Measurements from ENCODE around the gene FBXL12.
"Not testable (repeated sequence)": the region's sequence is repeated elsewhere in the genome, so short reads cannot be mapped to it uniquely, and the experiment has no call there.

Gene FBXL12

DNA sequence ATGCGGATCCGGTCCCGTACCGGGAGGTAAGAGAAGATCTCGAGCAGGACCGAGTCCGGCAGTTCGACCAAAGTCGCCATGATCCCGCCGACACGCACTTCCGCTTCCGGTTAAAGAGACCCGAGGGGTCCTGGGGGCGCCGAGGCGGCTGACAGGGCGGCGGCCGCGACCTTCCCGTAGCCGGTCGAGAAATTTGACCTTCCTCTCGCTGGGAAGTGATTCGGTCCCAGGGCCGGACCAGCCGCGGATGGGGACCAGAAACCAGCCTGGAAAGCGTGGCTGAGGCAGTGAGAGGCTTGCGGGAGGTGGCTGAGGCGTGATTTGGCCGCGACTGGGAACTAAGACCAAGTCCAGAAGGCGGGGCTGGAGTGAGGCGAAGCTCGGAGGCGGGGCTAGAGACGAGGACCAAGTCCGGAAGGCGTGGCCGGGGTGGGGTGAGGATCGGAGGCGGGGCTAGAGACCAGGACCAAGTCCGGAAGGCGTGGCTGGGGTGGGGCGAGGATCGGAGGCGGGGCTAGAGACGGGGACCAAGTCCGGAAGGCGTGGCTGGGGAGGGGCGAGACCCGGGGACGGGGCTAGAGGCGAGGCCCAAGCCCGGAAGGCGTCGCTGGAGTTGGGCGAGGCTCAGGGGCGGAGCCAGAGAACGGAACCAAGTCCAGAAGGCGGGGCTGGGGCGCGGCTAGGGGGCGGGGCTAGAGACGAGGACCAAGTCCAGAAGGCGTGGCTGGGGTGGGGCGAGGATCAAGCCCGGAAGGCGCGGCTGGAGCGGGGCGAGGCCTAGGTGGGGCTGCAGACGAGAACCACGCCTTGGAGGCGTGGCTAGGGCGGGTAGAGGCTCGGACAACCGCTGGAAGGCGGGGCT is at the start of gene FBXL12:
Gene FBXL12, minus strand, starts transcription at position 346 of the 862 bp plus-strand sequence. Its CDS starts 266 bp downstream, at position 80.
- peak; percentile 100 for DNase-seq

DNA sequence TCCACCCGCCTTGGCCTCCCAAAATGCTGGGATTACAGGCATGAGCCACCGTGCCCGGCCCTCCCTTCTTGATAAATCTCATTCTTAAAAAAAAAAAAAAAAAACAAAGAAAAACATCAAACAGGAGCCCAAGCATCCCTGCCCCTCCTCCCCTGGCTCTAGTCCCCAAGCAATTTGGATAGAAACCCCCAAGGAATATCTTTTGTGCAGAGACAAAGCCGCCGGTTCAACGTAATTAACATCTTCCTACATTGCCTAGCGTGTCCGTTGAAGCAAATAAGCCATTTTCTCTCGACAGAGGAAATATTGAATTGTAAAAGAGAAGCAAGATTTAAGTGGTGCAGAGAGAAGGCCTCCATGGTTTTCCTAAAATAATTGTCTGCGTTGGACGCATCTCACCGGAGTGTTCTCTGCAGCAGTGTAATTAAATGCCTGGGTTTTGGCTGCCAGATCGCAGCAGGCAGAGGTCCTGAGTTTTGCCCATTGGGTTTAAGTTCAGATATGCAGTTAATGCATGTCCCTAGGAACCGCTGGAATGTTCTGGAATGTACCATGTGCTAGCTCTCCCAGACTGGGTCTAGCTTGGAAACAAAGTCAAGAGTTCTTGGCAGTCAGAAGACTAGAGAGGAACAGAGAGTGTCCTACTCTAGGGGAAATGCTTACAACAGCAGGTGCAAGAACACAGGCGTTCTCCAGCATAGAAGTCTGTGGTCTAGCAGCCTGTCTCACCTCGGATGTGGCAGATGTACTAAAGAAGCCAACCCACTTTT is 47.0 kb upstream of the FBXL12 start:
- peak; percentile 69 for DNase-seq

DNA sequence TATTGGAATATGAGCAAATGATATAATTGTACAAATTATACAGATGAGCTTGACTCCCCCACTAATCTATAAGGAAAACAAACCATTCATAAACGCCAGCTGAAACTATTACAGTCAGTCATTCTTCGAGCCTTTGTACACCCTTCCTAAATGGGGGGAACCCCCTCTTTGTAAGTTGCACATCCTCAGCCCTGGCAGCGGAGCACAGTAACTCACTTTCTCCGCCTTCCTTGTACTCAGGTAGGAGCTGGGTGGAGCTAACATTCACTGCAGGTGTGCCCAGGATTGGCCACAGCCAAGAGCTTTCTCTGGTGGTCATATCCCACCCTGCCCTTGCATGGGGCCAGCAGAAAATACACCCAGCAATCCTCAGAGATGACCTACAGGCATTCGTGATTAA is 44.9 kb upstream of the FBXL12 start:
- peak; percentile 62 for DNase-seq

- DNase-seq: peak; percentile 55
Observed at GRCh38 chr19:9862938-9863337, 44.1 kb upstream of the FBXL12 start.

GRCh38 chr19:9861503-9861902 is 42.6 kb upstream of the FBXL12 start:
- no peak for DNase-seq

DNA sequence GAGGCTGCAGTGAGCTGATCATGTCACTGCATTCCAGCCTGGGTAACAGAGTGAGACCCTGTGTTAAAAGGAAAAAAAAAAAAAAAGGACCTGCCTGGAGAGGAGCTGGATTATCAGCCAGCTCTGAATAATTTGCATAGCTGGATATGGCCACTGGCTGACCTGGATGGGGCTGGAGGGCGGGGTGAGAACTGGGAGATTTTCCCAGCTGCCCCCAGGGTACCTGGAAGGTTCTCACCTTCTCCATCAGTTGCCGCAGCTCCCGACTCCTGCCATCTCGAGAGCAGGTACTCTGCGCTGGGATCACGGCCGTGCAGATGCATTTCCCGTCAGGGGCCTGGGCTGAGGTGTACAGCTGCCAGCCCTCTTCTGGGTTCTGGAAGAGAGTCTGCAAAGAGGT is 41.5 kb upstream of the FBXL12 start:
- DNase-seq: no peak

DNA sequence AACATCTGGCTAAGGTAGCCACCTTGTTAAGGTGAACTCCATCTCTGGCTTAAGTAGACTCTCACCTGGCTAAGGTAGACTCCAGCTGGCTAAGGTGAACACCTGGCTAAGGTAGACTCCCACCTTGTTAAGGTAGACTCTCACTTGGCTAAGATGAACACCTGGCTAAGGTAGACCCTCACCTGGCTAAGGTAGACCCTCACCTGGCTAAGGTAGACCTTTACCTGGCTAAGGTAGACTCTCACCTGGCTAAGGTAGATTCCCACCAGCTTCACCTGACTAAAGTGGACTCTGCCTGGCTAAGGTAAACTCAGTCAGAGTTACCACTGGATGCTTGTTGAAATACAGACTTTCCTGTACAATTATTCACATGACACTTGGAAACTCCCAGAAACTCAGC is 39.9 kb upstream of the FBXL12 start:
- DNase-seq: no peak

DNA sequence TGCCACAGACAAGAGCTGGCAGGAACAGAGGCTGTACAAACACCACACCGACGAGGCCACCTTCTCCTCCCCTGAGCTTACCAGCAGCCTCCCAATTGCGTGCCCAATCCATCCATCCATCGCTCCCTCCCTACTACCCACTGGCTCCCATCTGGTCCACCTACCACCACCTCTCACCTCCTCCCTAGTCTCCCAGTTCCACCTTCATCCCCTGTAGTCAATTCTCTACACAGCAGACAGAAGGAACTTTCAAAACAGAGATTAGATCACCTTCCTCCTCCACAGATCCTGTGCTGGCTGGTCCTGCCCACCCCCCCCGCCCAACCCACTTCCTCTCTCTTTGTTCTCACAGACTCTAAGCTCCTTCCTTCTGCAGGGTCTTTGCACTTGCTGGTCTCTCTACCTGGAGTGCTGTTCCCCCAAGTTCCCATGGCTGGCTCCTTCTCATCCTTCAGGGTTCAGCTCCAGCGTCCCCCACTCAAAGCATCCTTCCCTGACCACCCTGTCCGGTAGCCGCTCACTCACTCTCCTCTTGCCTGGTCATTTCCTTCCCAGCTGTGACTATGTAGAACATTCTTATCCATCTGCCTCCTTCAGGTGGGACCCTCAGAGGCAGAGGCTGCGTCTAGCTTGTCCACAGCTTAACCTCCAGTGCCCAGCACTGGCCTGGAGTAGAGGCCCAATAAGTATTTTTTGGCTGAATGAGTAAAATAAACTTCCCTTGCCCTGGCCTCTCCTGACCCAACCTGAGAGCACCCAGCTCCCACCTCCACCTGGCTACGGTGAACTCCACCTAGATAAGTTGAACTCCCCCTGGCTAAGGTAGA is 39.3 kb upstream of the FBXL12 start:
- peak; percentile 79 for DNase-seq

DNA sequence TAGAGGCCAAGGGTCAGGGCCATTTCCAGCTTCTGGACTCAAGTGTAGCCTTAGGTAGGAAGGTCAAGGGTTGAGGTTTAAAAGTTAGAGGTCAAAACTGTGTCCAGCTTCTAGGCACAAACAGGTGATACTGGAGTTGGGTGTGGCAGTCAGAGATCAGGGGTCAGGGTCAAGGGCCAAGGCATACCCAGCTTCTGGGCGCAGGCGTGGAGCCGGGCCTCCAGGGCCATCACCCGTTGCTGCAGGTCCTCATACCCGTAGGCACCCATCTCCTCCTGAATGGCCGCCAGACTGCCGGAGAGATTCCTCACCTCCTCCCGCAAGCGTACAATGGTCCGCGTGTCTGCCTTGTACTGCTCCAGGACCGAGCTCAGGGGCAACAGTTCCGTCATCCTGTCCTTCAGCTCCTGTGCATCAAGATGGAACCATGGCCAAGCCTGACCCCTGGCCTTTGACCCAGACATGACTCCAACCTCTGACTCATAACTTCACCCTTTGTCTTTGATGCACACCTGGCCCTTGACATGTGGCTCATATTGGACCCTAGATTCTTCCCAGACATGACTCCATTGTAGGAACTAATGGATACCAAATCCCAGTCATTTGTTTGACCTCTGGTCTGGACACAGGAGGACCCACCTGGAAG is 38.3 kb upstream of the FBXL12 start:
- peak; percentile 39 for DNase-seq

GRCh38 chr19:9856609-9857008 is 37.7 kb upstream of the FBXL12 start:
- no peak for DNase-seq

- no peak for DNase-seq
Observed at GRCh38 chr19:9854282-9854846, 35.5 kb upstream of the FBXL12 start.

DNA sequence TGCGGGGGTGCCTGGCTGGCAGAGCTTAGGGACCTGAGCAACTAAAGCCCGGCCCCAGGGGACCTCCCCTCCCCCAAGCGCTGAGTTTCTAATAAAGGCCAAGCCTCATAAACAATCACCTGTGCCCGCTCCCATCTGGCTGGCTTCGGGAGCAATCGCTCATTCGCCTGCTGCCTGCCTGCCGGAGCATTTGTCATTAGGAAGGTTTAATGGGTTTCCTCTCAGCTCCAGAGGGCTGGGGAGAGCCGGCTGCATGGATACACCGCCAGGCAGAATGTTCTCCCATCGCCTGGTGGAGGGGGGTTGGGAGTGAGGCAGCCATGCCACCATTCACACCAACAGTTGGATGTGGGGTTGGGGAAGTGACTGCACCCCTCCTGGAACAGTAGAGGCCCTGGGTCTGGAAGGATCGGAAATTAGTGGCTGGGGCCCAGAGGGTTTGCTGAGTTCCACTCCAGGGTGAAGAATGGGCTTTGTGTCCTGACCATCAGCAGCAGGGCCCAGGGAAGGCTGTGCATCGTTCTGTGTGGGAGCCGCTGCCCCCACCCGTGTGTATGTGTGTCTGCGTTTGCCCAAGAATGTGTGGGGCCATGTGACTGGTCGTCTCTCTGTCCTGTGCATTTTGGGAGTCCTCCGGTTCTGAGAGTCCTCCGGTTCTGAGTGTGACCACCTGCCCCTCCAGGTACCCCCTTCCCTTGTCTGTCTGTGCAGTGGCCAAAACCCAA is 31.5 kb upstream of the FBXL12 start:
- no peak for DNase-seq

DNA sequence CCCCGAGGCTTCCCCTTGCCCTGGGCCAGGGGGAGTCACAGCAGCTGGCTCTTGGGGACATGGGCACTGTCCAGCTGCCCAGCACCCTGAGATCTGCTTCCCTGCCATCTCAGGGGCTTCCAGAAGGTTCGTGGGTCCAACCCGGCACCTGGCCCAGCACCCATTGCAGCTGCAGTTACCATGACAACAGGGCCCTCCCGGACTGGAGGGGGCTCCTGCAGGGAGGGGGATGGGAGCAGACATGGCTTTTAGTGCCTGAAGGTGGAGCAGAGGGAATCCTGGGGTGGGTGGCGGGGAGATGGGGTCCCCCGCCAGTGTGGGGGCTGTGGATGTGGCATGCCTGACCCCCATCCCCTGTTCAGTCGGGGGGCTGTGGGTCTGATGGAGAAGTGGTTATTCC is 30.9 kb upstream of the FBXL12 start:
- no peak for DNase-seq

DNA sequence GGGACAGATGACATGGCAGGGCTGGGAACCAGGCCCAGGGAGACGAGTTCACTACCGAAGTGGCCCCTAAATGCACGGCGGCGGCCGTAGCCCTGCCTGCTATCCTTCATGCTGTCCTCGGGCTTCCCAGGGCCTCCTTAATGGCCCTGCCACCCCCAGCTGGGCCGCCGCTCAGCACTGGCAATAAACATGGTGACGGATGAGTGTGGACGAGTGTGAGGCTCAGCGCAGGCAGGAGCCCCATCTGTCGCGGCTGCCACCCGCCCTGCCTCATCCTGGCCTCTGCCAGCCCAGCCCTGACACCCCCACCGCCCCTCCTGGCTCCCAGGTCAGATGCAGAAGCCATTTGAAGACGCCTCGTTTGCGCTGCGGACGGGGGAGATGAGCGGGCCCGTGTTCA is 29.9 kb upstream of the FBXL12 start:
- DNase-seq: no peak

DNA sequence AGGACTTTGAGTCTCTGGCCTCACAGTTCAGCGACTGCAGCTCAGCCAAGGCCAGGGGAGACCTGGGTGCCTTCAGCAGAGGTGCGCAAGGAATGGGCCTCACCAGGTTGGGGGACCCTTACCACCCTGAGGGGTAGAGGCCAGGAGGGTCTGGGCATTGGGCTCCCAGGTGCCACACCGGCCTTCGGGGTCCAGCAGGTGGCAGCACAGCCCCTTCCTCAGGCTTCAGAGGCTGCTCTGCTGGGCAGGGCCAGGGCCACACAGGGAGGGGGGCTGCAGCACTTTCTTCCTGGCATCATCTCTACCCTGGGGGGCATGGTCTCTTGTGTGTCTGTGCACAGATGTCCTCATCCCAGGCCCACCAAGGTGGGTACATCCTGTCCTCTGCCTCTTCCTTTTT is 29.2 kb upstream of the FBXL12 start:
- peak; percentile 76 for DNase-seq

DNA sequence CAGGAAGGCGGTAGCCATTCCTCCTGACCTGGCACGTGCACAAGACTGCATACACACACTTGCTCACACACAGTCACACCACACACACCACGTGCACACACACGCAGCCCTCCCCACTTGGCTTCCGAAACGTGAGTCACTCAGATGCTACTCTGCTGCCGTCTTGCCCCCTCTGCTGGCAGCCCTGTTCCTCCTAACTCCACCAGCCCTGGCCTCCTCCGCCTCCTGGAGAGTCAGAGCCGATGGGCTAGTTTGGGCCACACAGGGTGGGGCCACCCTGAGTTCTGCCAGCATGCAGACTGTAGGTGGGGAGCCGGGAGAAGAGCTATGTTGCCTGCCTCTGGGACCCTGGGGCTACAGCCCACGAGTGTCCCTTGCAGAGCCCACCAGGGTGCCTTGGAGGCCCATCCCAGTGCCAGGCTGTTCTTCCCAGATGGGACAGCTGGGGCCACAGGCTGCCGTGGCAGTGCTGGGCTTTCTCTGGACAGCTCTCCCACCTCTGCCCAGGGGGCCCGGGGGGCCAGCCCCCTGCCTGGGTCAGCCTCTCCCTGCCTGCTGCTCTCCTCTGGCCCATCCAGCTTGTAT is 28.3 kb upstream of the FBXL12 start:
- peak; percentile 63 for DNase-seq

DNA sequence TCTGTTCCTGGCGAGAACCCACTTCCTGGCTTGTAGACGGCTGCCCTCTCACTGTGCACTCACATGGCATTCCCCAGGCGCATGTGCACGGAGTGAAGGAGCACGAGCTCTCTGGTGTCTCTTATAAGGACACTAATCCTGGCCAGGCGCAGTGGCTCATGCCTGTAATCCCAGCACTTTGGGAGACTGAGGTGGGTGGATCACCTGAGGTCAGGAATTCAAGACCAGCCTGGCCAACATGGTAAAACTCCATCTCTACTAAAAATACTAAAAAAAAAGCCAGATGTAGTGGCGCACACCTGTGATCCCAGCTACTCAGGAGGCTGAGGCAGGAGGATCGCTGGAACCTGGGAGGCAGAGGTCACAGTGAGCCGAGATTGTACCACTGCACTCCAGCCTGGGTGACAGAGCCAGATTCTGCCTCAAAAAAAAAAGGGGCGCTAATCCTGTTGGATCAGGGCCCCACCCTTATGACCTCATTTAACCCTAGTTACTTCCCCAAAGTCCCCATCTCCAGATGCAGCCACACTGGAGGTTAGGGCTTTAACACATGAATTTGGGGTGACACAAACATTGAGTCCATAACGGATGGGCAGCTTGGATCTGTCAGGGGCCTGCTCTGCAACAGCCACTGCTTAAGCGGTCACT is 24.9 kb upstream of the FBXL12 start:
- DNase-seq: not testable (repeated sequence)

DNA sequence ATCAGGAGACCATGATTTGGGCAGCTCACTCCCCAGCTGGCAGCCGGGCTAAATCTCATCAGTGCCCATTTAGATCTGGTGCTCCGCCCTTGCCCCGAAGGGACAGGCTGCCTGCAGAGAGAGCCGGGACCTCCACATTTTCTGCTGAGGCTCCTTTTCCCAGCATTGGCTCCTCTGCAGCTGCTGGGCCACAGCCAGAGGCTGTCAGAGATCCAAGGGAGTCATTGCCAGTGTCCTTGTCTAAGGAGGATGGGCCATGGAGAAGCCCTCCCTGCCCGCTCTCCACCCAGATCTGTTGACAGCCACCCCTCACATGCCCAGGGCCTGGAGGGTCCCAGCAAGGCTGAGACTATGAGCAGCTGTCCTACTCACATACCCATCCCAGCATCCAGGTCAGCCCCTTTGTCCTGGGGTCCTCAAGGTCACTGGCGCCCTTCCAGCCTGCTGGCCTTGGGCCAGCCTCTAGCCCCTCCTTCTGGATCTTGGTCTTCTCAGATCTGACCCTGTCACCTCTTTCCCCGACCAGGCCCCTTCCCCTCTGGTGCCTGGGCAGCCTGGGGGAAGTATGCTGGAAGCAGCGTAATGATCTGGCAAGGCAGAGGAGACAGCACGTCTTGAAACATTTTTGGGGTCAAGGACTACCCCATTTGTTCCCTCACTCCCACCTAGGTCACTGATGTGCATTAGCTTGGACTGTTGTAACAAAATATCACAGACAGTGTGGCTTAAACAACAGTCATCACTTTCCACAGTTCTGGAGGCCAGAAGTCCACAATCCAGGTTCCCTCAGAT is 24.2 kb upstream of the FBXL12 start:
- DNase-seq: no peak

GRCh38 chr19:9839415-9839814 is 20.5 kb upstream of the FBXL12 start:
- no peak for DNase-seq

DNA sequence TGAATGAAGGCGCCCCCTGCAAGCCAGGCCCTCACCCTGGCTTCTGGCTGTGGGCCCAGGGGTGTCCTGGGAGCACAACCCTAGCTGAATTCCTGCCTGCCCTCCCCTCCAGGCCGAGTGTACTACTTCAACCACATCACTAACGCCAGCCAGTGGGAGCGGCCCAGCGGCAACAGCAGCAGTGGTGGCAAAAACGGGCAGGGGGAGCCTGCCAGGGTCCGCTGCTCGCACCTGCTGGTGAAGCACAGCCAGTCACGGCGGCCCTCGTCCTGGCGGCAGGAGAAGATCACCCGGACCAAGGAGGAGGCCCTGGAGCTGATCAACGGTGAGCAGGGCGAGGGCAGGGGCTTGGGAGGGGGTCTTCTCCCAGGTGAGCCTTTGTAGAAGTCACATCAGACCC is 19.4 kb upstream of the FBXL12 start:
- no peak for DNase-seq

All from CD4-positive, alpha-beta T cell treated with Interleukin-17A for 4 hours (primary cell).